ENCODE measurements around the gene NCAPD2. TPM values are rescaled to one million over a fixed set of nuclear protein-coding genes. Genes with fewer than 3 reads are reported as not detected.
A peak's percentile ranks its signal among the peaks of the same experiment; 100 is the strongest.
"Not testable (repeated sequence)": the region's sequence is repeated elsewhere in the genome, so short reads cannot be mapped to it uniquely, and the experiment has no call there.

NCAPD2 gene
- total RNA-seq, 1 donor from 2014 or later: 99.1 TPM

- peak; percentile 98 for TF ChIP-seq CTCF (IDR thresholded peaks at IDR 0.05; ENCODE audit: unreplicated experiment)
- Mint-ChIP-seq H3K27ac (peak overlapping the region; percentile 30), H3K36me3 (ENCODE audit: insufficient read depth) (peaks cover 19% of the 10 kb centered on the region), H3K4me1 (ENCODE audit: low read depth) (peaks cover 29% of the 10 kb centered on the region), H3K4me3 (ENCODE audit: low read depth) (peak overlapping the region; percentile 57)
- H3K27me3 Mint-ChIP-seq; H3K9me3 Mint-ChIP-seq (ENCODE audit: low read depth): not testable (repeated sequence)
- peak; percentile 83 for DNase-seq (ENCODE audit: low spot score, unreplicated experiment)
These were observed 43.9 kb downstream of the NCAPD2 start for GRCh38 chr12:6537580-6538419.

- TF ChIP-seq CTCF (IDR thresholded peaks at IDR 0.05; ENCODE audit: unreplicated experiment): no peak
- Mint-ChIP-seq H3K4me3 (ENCODE audit: low read depth) (no peak overlapping the region), H3K9me3 (ENCODE audit: low read depth) (no peaks in the 10 kb centered on the region), H3K4me1 (ENCODE audit: low read depth) (peaks cover 24% of the 10 kb centered on the region), H3K27me3 (no peaks in the 10 kb centered on the region), H3K36me3 (ENCODE audit: insufficient read depth) (peaks cover 20% of the 10 kb centered on the region), H3K27ac (peak overlapping the region; percentile 48)
- no peak for DNase-seq (ENCODE audit: low spot score, unreplicated experiment)
These were observed 44.8 kb downstream of the NCAPD2 start for GRCh38 chr12:6538420-6539313.

- H3K27ac Mint-ChIP-seq: peak overlapping the region; percentile 2
These were observed 45.4 kb downstream of the NCAPD2 start for GRCh38 chr12:6539314-6539682.

GRCh38 chr12:6539707-6540134 lies 45.8 kb downstream of the NCAPD2 start:
- H3K27me3 Mint-ChIP-seq: no peaks in the 10 kb centered on the region
- H3K9me3 Mint-ChIP-seq (ENCODE audit: low read depth): no peaks in the 10 kb centered on the region
- peaks cover 21% of the 10 kb centered on the region for H3K36me3 Mint-ChIP-seq (ENCODE audit: insufficient read depth)
- peaks cover 21% of the 10 kb centered on the region for H3K4me1 Mint-ChIP-seq (ENCODE audit: low read depth)
- no peak overlapping the region for H3K27ac Mint-ChIP-seq
- no peak overlapping the region for H3K4me3 Mint-ChIP-seq (ENCODE audit: low read depth)
- no peak for DNase-seq (ENCODE audit: low spot score, unreplicated experiment)
- TF ChIP-seq CTCF (IDR thresholded peaks at IDR 0.05; ENCODE audit: unreplicated experiment): no peak

More at GRCh38 chr12:6539314-6539682, 45.4 kb downstream of the NCAPD2 start:
- Mint-ChIP-seq H3K36me3 (ENCODE audit: insufficient read depth) (peaks cover 20% of the 10 kb centered on the region), H3K4me1 (ENCODE audit: low read depth) (peaks cover 21% of the 10 kb centered on the region), H3K9me3 (ENCODE audit: low read depth) (no peaks in the 10 kb centered on the region), H3K4me3 (ENCODE audit: low read depth) (no peak overlapping the region), H3K27me3 (no peaks in the 10 kb centered on the region)
- DNase-seq (ENCODE audit: low spot score, unreplicated experiment): no peak
- TF ChIP-seq CTCF (IDR thresholded peaks at IDR 0.05; ENCODE audit: unreplicated experiment): no peak

- Mint-ChIP-seq H3K36me3 (ENCODE audit: insufficient read depth) (peaks cover 20% of the 10 kb centered on the region), H3K4me1 (ENCODE audit: low read depth) (peaks cover 18% of the 10 kb centered on the region), H3K27ac (peak overlapping the region; percentile 54), H3K4me3 (ENCODE audit: low read depth) (no peak overlapping the region), H3K27me3 (no peaks in the 10 kb centered on the region), H3K9me3 (ENCODE audit: low read depth) (no peaks in the 10 kb centered on the region)
- DNase-seq (ENCODE audit: low spot score, unreplicated experiment): no peak
- TF ChIP-seq CTCF (IDR thresholded peaks at IDR 0.05; ENCODE audit: unreplicated experiment): no peak
These were observed 46.4 kb downstream of the NCAPD2 start for GRCh38 chr12:6540181-6540877.
